ENCODE results near the gene CPNE4. TPM values are rescaled to one million over a fixed set of nuclear protein-coding genes. Genes with fewer than 3 reads are reported as not detected.
"Not testable (repeated sequence)": the region's sequence is repeated elsewhere in the genome, so short reads cannot be mapped to it uniquely, and the experiment has no call there.

The CPNE4 gene
- total RNA-seq, 1 experiment from 2014 or later, result 31.1 TPM

DNA sequence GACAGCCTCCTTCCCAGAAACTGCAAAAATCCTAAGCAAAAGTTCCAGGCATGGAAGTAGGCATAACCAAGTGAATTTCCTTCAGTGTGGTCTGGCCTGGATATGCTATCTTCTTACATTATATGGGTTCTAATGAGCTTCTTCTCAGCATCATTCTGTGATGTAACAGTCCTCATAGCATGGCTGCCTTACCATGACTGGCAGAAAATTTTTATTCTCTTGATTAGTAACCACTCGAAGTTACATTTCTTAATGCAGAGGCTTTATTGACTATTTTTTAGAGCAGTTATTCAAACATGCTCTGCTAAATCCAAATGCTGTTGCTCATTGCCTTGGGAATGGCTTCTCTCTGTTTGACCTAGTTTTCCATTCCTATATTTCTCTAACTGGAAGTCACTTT, 21.1 kb upstream of the CPNE4 start:
- Mint-ChIP-seq H3K4me1 (ENCODE audit: low read depth, unreplicated experiment) (no peaks in the 10 kb centered on the region), H3K36me3 (ENCODE audit: insufficient read depth, unreplicated experiment) (no peaks in the 10 kb centered on the region), H3K27me3 (ENCODE audit: unreplicated experiment) (no peaks in the 10 kb centered on the region), H3K4me3 (ENCODE audit: low read depth, unreplicated experiment) (no peak overlapping the region), H3K9me3 (ENCODE audit: low read depth, unreplicated experiment) (peaks cover 6% of the 10 kb centered on the region), H3K27ac (ENCODE audit: unreplicated experiment) (no peak overlapping the region)
- TF ChIP-seq, protein P1, sequence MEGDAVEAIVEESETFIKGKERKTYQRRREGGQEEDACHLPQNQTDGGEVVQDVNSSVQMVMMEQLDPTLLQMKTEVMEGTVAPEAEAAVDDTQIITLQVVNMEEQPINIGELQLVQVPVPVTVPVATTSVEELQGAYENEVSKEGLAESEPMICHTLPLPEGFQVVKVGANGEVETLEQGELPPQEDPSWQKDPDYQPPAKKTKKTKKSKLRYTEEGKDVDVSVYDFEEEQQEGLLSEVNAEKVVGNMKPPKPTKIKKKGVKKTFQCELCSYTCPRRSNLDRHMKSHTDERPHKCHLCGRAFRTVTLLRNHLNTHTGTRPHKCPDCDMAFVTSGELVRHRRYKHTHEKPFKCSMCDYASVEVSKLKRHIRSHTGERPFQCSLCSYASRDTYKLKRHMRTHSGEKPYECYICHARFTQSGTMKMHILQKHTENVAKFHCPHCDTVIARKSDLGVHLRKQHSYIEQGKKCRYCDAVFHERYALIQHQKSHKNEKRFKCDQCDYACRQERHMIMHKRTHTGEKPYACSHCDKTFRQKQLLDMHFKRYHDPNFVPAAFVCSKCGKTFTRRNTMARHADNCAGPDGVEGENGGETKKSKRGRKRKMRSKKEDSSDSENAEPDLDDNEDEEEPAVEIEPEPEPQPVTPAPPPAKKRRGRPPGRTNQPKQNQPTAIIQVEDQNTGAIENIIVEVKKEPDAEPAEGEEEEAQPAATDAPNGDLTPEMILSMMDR (IDR thresholded peaks at IDR 0.05; ENCODE audit: unreplicated experiment), result no peak
- BruUV-seq (replicated peaks), result no TSS peak
- CTCF ChIA-PET, result no interaction called here
- no peak for DNase-seq
- intact Hi-C loops (cut with micrococcal nuclease; ENCODE audit: unreplicated experiment), result no loop called here

DNA sequence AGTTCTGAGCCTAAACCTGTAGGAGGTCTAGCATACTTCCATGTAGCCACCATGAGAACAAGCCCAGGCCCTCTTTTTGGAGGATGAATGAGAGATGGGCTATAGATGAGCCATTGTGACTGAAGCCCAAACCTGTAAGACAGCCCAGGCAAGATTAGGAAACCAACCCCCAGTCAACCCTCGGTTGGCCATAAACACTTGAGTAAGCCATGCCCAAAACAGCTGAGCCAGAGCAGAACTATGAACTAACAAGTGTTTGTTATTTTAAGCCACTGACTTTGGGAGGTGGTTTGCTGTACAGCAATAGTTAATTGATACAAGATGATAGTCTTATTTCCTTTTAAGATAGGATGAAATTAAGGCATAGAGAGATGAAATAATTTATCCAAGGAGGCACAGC, 12.4 kb upstream of the CPNE4 start:
- no TSS peak for BruUV-seq (replicated peaks)
- TF ChIP-seq, protein P1 (IDR thresholded peaks at IDR 0.05; ENCODE audit: unreplicated experiment), result no peak

DNA sequence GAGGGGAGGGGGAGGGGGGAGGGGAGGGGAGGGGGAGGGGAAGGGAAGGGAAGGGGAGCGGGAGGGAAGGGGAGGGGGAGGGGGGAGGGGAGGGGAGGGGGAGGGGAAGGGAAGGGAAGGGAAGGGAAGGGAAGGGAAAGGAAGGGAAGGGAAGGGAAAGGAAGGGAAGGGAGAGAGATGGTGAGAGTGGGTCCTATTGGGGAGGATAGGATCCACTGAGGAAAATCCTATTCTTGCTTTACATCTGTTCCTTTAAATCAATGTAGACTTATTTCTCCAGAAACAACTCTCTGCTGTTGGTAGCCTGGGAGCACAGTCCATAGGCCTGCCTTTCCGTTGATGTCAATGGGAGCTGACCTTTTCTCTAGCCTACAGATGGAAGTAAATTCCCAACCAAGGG, 10.1 kb upstream of the CPNE4 start:
- BruUV-seq (replicated peaks); H3K9me3 Mint-ChIP-seq (ENCODE audit: low read depth, unreplicated experiment); intact Hi-C loops (cut with micrococcal nuclease; ENCODE audit: unreplicated experiment); H3K4me3 Mint-ChIP-seq (ENCODE audit: low read depth, unreplicated experiment); H3K27me3 Mint-ChIP-seq (ENCODE audit: unreplicated experiment); H3K36me3 Mint-ChIP-seq (ENCODE audit: insufficient read depth, unreplicated experiment); H3K27ac Mint-ChIP-seq (ENCODE audit: unreplicated experiment); CTCF ChIA-PET; DNase-seq; H3K4me1 Mint-ChIP-seq (ENCODE audit: low read depth, unreplicated experiment): not testable (repeated sequence)

More for the DNA sequence above, 12.4 kb upstream of the CPNE4 start:
- CTCF ChIA-PET, result interaction anchor here (0.8 to 1.1 kb wide), 2 partner anchors 9 to 27 kb away, joined by 3 to 4 read pairs; no protein-coding TSS in a partner anchor
- intact Hi-C loops (cut with micrococcal nuclease; ENCODE audit: unreplicated experiment), result no loop called here
- no peaks in the 10 kb centered on the region for H3K4me1 Mint-ChIP-seq (ENCODE audit: low read depth, unreplicated experiment)
- H3K4me3 Mint-ChIP-seq (ENCODE audit: low read depth, unreplicated experiment), result no peak overlapping the region
- H3K27me3 Mint-ChIP-seq (ENCODE audit: unreplicated experiment), result no peaks in the 10 kb centered on the region
- H3K9me3 Mint-ChIP-seq (ENCODE audit: low read depth, unreplicated experiment), result no peaks in the 10 kb centered on the region
- no peak for DNase-seq
- no peaks in the 10 kb centered on the region for H3K36me3 Mint-ChIP-seq (ENCODE audit: insufficient read depth, unreplicated experiment)
- no peak overlapping the region for H3K27ac Mint-ChIP-seq (ENCODE audit: unreplicated experiment)

DNA sequence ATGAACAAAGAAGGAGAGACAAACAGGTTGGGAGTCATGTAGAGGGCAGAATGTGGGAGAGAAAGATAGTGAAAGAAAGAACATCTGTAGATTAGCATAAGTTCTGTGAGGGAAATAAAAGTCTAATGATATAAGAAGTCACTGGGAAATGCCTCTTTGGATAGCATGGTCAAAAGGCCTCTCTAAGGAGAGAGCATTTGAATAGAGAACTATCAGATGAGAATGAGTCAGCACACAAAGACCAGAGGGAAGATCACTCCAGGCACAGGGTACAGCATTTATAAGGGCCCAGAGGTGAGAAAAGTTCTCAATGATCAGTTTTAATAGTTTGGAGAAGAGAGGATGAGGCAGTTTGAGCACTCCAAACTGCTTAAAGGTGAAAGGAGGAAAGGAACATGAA, 7.9 kb upstream of the CPNE4 start:
- BruUV-seq (replicated peaks), result no TSS peak
- TF ChIP-seq, protein P1 (IDR thresholded peaks at IDR 0.05; ENCODE audit: unreplicated experiment), result no peak
- Mint-ChIP-seq H3K27ac (ENCODE audit: unreplicated experiment) (no peak overlapping the region), H3K36me3 (ENCODE audit: insufficient read depth, unreplicated experiment) (no peaks in the 10 kb centered on the region), H3K4me3 (ENCODE audit: low read depth, unreplicated experiment) (no peak overlapping the region), H3K4me1 (ENCODE audit: low read depth, unreplicated experiment) (no peaks in the 10 kb centered on the region), H3K9me3 (ENCODE audit: low read depth, unreplicated experiment) (peaks cover 3% of the 10 kb centered on the region), H3K27me3 (ENCODE audit: unreplicated experiment) (no peaks in the 10 kb centered on the region)
- CTCF ChIA-PET, result no interaction called here
- DNase-seq, result no peak
- intact Hi-C loops (cut with micrococcal nuclease; ENCODE audit: unreplicated experiment), result no loop called here

DNA sequence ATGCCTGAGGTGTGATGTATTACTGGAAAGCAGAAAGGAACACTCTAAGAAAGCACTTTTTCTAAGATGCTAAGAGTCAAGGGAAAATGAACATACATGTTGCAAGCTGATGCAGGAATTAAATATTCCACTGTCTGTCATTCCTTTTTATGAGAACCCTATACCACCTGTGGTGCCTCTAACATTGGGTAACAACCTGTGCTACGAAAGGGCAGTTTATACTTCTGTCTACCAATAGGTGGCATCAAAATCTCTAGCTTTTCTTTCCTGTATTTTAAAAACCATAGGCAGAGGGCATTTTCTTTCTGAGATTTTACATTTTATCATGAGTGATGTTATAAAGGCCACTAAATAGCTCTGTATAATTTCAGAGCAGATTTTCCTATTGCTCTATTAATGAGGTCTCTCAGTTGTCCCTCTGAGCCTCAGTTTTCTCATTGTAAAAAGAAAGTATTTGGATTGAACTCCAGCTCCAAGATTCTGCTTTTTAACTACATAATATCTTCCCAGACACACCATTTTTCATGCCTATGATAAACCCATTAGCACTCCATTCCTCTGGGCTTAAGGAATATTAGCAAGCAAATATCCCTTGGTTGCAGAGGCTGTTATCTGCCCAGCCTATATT, 3.5 kb upstream of the CPNE4 start:
- Mint-ChIP-seq H3K36me3 (ENCODE audit: insufficient read depth, unreplicated experiment) (peaks cover 16% of the 10 kb centered on the region), H3K27me3 (ENCODE audit: unreplicated experiment) (no peaks in the 10 kb centered on the region), H3K27ac (ENCODE audit: unreplicated experiment) (no peak overlapping the region), H3K4me3 (ENCODE audit: low read depth, unreplicated experiment) (no peak overlapping the region), H3K4me1 (ENCODE audit: low read depth, unreplicated experiment) (peaks cover 7% of the 10 kb centered on the region), H3K9me3 (ENCODE audit: low read depth, unreplicated experiment) (peaks cover 3% of the 10 kb centered on the region)
- intact Hi-C loops (cut with micrococcal nuclease; ENCODE audit: unreplicated experiment), result loop anchor here (1.0 to 10.0 kb wide), 5 partner anchors 44 to 359 kb away; no protein-coding TSS in a partner anchor
- no peak for DNase-seq
- TF ChIP-seq, protein P1 (IDR thresholded peaks at IDR 0.05; ENCODE audit: unreplicated experiment), result peak; percentile 58
- CTCF ChIA-PET, result interaction anchor here (0.8 to 3.8 kb wide), 23 partner anchors 9 to 359 kb away, joined by 3 to 31 read pairs (median 4); no protein-coding TSS in a partner anchor
- BruUV-seq (replicated peaks), result no TSS peak
